Measurements from ENCODE around the gene SLC27A5. TPM values are rescaled to one million over a fixed set of nuclear protein-coding genes. Genes with fewer than 3 reads are reported as not detected.

Gene SLC27A5
- total RNA-seq, 2 donors from 2014 or later: 5.4 to 9.9 TPM

DNA sequence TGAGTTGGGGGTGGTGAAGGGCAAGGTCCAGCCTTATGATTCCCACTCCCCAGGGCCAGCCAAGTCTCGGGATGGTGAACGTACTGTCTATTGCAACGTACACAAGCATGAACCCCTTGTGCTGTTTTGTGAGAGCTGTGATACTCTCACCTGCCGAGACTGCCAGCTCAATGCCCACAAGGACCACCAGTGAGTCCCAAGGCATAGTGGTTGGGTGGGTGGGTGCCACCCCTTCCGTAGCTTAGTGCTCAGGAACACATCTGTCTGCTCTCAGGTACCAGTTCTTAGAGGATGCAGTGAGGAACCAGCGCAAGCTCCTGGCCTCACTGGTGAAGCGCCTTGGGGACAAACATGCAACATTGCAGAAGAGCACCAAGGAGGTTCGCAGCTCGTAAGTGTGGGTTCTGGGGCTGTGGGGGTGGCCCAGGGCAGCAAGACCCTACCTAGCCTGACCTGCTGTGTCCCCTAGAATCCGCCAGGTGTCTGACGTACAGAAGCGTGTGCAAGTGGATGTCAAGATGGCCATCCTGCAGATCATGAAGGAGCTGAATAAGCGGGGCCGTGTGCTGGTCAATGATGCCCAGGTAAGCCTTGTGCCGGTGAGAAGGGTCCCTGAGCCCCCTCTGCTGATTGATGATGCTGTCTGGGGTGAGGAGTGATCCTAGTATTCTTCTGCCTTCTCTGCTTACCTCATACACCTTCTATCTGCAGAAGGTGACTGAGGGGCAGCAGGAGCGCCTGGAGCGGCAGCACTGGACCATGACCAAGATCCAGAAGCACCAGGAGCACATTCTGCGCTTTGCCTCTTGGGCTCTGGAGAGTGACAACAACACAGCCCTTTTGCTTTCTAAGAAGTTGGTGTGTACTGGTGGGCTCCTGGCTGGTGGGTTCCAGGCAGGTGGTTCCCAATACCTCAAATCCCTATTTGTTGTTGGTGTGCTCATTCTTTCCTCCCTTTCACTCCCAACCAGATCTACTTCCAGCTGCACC, 35.8 kb upstream of the SLC27A5 start:
- no peaks in the 10 kb centered on the region for H3K9me3 ChIP-seq
- WGBS, 2 donors: 84 to 88% methylated on average over 10 to 18 of the region's 18 CpGs
- ATAC-seq (no peak), DNase-seq (no peak)
- no peaks in the 10 kb centered on the region for H3K27me3 ChIP-seq
- TF ChIP-seq POLR2A (IDR thresholded peaks at IDR 0.05): no peak
- TF ChIP-seq, protein P1, sequence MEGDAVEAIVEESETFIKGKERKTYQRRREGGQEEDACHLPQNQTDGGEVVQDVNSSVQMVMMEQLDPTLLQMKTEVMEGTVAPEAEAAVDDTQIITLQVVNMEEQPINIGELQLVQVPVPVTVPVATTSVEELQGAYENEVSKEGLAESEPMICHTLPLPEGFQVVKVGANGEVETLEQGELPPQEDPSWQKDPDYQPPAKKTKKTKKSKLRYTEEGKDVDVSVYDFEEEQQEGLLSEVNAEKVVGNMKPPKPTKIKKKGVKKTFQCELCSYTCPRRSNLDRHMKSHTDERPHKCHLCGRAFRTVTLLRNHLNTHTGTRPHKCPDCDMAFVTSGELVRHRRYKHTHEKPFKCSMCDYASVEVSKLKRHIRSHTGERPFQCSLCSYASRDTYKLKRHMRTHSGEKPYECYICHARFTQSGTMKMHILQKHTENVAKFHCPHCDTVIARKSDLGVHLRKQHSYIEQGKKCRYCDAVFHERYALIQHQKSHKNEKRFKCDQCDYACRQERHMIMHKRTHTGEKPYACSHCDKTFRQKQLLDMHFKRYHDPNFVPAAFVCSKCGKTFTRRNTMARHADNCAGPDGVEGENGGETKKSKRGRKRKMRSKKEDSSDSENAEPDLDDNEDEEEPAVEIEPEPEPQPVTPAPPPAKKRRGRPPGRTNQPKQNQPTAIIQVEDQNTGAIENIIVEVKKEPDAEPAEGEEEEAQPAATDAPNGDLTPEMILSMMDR (IDR thresholded peaks at IDR 0.05): no peak
- no peak overlapping the region for H3K4me3 ChIP-seq
- H3K36me3 ChIP-seq (replicated peaks in 1 of 2; ENCODE audit: insufficient read depth in 1 of 2, low read depth in 2 of 2): peaks cover 12 to 43% of the 10 kb centered on the region in 2 donors
- intact Hi-C loops (cut with DNase I): no loop called here
- H3K27ac ChIP-seq: no peak overlapping the region
- H3K4me1 ChIP-seq: peaks cover 27% of the 10 kb centered on the region

DNA sequence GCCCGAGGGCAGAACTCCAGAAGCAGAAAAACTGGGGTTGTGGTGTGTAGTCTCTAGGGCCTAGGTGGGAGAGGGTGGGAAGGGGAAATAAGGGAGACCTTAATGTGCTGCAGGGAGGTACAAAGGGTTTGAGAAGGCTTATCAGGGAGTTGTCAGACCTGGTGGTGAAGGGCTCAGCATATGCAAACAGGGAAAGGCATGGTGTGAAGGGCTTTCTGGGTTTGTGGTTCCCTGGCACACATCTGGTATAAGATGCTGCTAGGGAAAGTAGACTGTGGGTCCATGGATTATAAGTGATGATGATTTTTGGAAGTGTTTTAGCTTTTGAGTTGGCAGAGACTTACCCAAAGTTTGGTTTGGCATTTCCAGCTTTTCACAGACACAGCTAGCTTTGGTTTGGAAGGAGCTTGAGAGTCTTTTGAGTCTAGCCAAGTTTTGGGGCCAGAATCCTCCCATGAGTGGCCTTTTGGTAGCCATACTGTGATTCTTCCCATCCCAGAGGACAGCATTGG, 34.3 kb upstream of the SLC27A5 start:
- Histone ChIP-seq H3K4me1 (peaks cover 27% of the 10 kb centered on the region), H3K36me3 (replicated peaks in 1 of 2; ENCODE audit: insufficient read depth in 1 of 2, low read depth in 2 of 2) (peaks cover 12 to 38% of the 10 kb centered on the region in 2 donors), H3K27me3 (no peaks in the 10 kb centered on the region), H3K9me3 (no peaks in the 10 kb centered on the region), H3K4me3 (peak overlapping the region in 1 of 2 donors; percentile 85), H3K27ac (peak overlapping the region in 1 of 4 donors; percentile 99)
- 6 to 14% methylated on average over 1 of the region's 1 CpG for WGBS, 2 donors
- ATAC-seq: no peak
- DNase-seq: no peak
- intact Hi-C loops (cut with DNase I): no loop called here
- TF ChIP-seq, protein P1 (IDR thresholded peaks at IDR 0.05): no peak
- no peak for TF ChIP-seq POLR2A (IDR thresholded peaks at IDR 0.05)

DNA sequence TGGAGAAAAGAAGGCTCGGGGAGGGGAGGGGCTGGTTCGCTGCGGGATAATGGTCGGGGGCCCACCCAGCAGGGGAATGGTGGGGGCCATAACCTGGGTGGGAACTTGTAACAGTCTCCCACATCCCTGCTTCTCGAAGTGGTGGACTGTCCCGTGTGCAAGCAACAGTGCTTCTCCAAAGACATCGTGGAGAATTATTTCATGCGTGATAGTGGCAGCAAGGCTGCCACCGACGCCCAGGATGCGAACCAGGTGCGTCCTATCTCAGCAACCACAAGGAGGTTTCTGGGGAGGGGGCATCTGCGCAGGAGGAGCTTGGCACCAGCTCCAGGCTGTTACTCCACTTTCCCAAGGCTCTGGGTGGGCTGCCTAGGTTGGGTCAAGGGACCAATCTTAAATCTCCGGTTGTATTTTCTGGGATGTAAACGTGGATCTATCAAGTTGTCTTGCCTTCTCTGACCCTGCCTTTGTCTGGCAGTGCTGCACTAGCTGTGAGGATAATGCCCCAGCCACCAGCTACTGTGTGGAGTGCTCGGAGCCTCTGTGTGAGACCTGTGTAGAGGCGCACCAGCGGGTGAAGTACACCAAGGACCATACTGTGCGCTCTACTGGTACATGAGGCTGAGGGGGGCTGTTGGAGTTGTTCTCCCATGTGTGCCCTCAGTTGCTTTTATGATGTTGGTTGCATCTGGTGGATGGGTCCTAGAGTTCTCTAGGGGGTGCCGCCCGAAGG, 33.7 kb upstream of the SLC27A5 start:
- 5 to 9% methylated on average over 11 to 21 of the region's 21 CpGs for WGBS, 2 donors

DNA sequence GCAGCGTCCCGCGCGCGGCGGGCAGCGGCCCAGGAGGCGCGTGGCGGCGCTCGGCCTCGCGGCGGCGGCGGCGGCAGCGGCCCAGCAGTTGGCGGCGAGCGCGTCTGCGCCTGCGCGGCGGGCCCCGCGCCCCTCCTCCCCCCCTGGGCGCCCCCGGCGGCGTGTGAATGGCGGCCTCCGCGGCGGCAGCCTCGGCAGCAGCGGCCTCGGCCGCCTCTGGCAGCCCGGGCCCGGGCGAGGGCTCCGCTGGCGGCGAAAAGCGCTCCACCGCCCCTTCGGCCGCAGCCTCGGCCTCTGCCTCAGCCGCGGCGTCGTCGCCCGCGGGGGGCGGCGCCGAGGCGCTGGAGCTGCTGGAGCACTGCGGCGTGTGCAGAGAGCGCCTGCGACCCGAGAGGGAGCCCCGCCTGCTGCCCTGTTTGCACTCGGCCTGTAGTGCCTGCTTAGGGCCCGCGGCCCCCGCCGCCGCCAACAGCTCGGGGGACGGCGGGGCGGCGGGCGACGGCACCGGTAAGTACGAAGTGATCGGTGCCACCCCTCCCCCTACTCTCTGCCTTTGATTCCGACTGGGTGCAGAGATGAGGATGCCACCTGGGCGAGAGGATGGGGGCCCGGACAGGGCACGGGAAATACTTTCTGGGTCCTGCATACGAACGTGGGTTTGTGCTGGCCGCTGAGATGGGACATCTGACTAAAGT, 32.9 kb upstream of the SLC27A5 start:
- Histone ChIP-seq H3K27me3 (no peaks in the 10 kb centered on the region), H3K27ac (peak overlapping the region; percentile 93 to 99 (median 98)), H3K4me1 (peaks cover 27% of the 10 kb centered on the region), H3K9me3 (no peaks in the 10 kb centered on the region), H3K36me3 (replicated peaks in 1 of 2; ENCODE audit: insufficient read depth in 1 of 2, low read depth in 2 of 2) (peaks cover 12 to 24% of the 10 kb centered on the region in 2 donors), H3K4me3 (peak overlapping the region; percentile 66 to 85)
- no peak for TF ChIP-seq POLR2A (IDR thresholded peaks at IDR 0.05)
- TF ChIP-seq, protein P1 (IDR thresholded peaks at IDR 0.05): no peak
- 0% methylated on average over 6 to 71 of the region's 92 CpGs for WGBS, 2 donors
- DNase-seq (peak in 1 of 4 donors; percentile 42), ATAC-seq (peak; percentile 62)
- intact Hi-C loops (cut with DNase I): no loop called here

More for the DNA sequence above, 33.7 kb upstream of the SLC27A5 start:
- Histone ChIP-seq H3K27ac (peak overlapping the region; percentile 70 to 99 (median 98)), H3K9me3 (no peaks in the 10 kb centered on the region), H3K27me3 (no peaks in the 10 kb centered on the region), H3K4me1 (peaks cover 27% of the 10 kb centered on the region), H3K4me3 (peak overlapping the region; percentile 66 to 85), H3K36me3 (replicated peaks in 1 of 2; ENCODE audit: insufficient read depth in 1 of 2, low read depth in 2 of 2) (peaks cover 12 to 32% of the 10 kb centered on the region in 2 donors)
- DNase-seq: no peak
- intact Hi-C loops (cut with DNase I): no loop called here
- ATAC-seq: no peak
- TF ChIP-seq, protein P1 (IDR thresholded peaks at IDR 0.05): no peak
- no peak for TF ChIP-seq POLR2A (IDR thresholded peaks at IDR 0.05)

Data from body of pancreas (tissue), 4 donors.